Activated CD4-positive, CD25-positive, alpha-beta regulatory T cell (primary cell): Measurements from ENCODE around the gene IRX4.

ENCODE experiments used
- DNase-seq, 4 experiments: peaks; one replicate each; lab custom pipeline; 2025; lab: John Stamatoyannopoulos, UW

Gene IRX4

GRCh38 chr5:1891391-1891790, 8.7 kb upstream of the IRX4 start:
- DNase-seq: no peak

GRCh38 chr5:1890296-1890695, 7.6 kb upstream of the IRX4 start:
- no peak for DNase-seq

GRCh38 chr5:1889321-1890065, 6.8 kb upstream of the IRX4 start:
- no peak for DNase-seq

- DNase-seq: no peak
Observed at GRCh38 chr5:1888541-1889251, 6.0 kb upstream of the IRX4 start.

GRCh38 chr5:1887588-1888360, 5.0 kb upstream of the IRX4 start:
- DNase-seq: no peak

GRCh38 chr5:1886846-1887587, 4.3 kb upstream of the IRX4 start:
- DNase-seq: no peak

- DNase-seq: no peak
Observed at GRCh38 chr5:1885868-1886845, 3.4 kb upstream of the IRX4 start.

GRCh38 chr5:1885404-1885755, 2.7 kb upstream of the IRX4 start:
- no peak for DNase-seq

- no peak for DNase-seq
Observed at GRCh38 chr5:1884678-1885403, 2.1 kb upstream of the IRX4 start.

GRCh38 chr5:1883925-1884677, 1.4 kb upstream of the IRX4 start:
- DNase-seq: no peak

- no peak for DNase-seq
Observed at GRCh38 chr5:1883120-1883924, 597 bp upstream of the IRX4 start.

- DNase-seq: no peak
Observed at GRCh38 chr5:1881731-1882336, 891 bp downstream of the IRX4 start.

- DNase-seq: no peak
Observed at GRCh38 chr5:1881098-1881572, 1.6 kb downstream of the IRX4 start.

GRCh38 chr5:1880377-1881025, 2.2 kb downstream of the IRX4 start:
- no peak for DNase-seq

GRCh38 chr5:1879292-1880263, 3.1 kb downstream of the IRX4 start:
- no peak for DNase-seq

- no peak for DNase-seq
Observed at GRCh38 chr5:1878050-1878849, 4.5 kb downstream of the IRX4 start.
